GM12865 (cell line): ENCODE measurements around the gene ENAH.
"Not testable (repeated sequence)": the region's sequence is repeated elsewhere in the genome, so short reads cannot be mapped to it uniquely, and the experiment has no call there.

Experiments
- DNase-seq: peaks from one replicate; pipeline ENCODE4 v3.0.0; 2010; ENCODE audit warnings: low read depth
- H3K4me3 ChIP-seq: 2 replicates; pipeline ENCODE4 v1.5.1; 2011; ENCODE audit warnings: mild to moderate bottlenecking, low read depth, low read length, control low read depth
- CTCF ChIP-seq: IDR thresholded peaks from 2 replicates; pipeline ENCODE4 v1.5.1; 2011; ENCODE audit warnings: low read length, control low read depth, low read depth, inconsistent platforms; ENCODE audit not compliant: insufficient read depth; ENCODE audit errors: missing control alignments

The ENAH gene

GRCh38 chr1:225514671-225515081 is 138.2 kb downstream of the ENAH start:
- TF ChIP-seq CTCF, result no peak
- no peak for DNase-seq
- no peak overlapping the region for H3K4me3 ChIP-seq

- not testable (repeated sequence) for H3K4me3 ChIP-seq, DNase-seq
These were observed 139.3 kb downstream of the ENAH start for GRCh38 chr1:225513576-225513975.

GRCh38 chr1:225511828-225512381 is 141.0 kb downstream of the ENAH start:
- no peak overlapping the region for H3K4me3 ChIP-seq
- DNase-seq, result no peak
- TF ChIP-seq CTCF, result no peak

GRCh38 chr1:225510740-225511139 is 142.2 kb downstream of the ENAH start:
- not testable (repeated sequence) for DNase-seq, H3K4me3 ChIP-seq

- TF ChIP-seq CTCF, result no peak
- H3K4me3 ChIP-seq, result no peak overlapping the region
- no peak for DNase-seq
These were observed 143.2 kb downstream of the ENAH start for GRCh38 chr1:225509770-225510169.

GRCh38 chr1:225509376-225509707 is 143.6 kb downstream of the ENAH start:
- no peak for DNase-seq
- no peak for TF ChIP-seq CTCF
- no peak overlapping the region for H3K4me3 ChIP-seq

- H3K4me3 ChIP-seq, result no peak overlapping the region
- no peak for DNase-seq
These were observed 144.2 kb downstream of the ENAH start for GRCh38 chr1:225508538-225509375.

More at GRCh38 chr1:225508538-225509375, 144.2 kb downstream of the ENAH start:
- no peak for TF ChIP-seq CTCF
